WTC11 (cell line): ENCODE measurements around the gene TAL1. TPM values are rescaled to one million over a fixed set of nuclear protein-coding genes. Genes with fewer than 3 reads are reported as not detected.
A peak's percentile ranks its signal among the peaks of the same experiment; 100 is the strongest.

Experiments used
- ATAC-seq: fragments of 200-7000 bp; cut with Tn5 transposase; 2 replicates; pipeline ENCODE4 v1.10.0; 2021; ENCODE audit warnings: mild to moderate bottlenecking, moderate library complexity
- CTCF ChIA-PET: fragments of 300-600 bp; sonication (Branson Sonifier 250); formaldehyde crosslinking; loops from one replicate; lab custom pipeline; 2021; ENCODE audit warnings: antibody characterized with exemption; lab: Charles Lee
- POLR2A ChIA-PET: fragments of 350-600 bp; sonication (Branson Sonifier 250); formaldehyde crosslinking; loops from one replicate; lab custom pipeline; 2021; ENCODE audit warnings: antibody characterized with exemption; lab: Charles Lee
- DNase-seq: peaks from one replicate; pipeline ENCODE4 v3.0.0; 2021; ENCODE audit warnings: low spot score
- H3K27ac Mint-ChIP-seq: 2 replicates; pipeline ENCODE4 v1.8.0; 2021; ENCODE audit warnings: mixed read lengths
- H3K27me3 Mint-ChIP-seq: 2 replicates; pipeline ENCODE4 v1.8.0; 2021; ENCODE audit warnings: low read depth, mild to moderate bottlenecking, moderate library complexity, mixed read lengths
- H3K36me3 Mint-ChIP-seq: 2 replicates; pipeline ENCODE4 v1.8.0; 2021; ENCODE audit warnings: mixed read lengths
- H3K4me1 Mint-ChIP-seq: 2 replicates; pipeline ENCODE4 v1.8.0; 2022; ENCODE audit warnings: mixed read lengths
- H3K4me3 Mint-ChIP-seq: 2 replicates; pipeline ENCODE4 v1.8.0; 2021; ENCODE audit warnings: mild to moderate bottlenecking, moderate library complexity, mixed read lengths
- H3K9me3 Mint-ChIP-seq: 2 replicates; pipeline ENCODE4 v1.8.0; 2021; ENCODE audit warnings: mixed read lengths
- ATF3 ChIP-seq: sonication (generic); formaldehyde crosslinking; conservative IDR thresholded peaks from 2 replicates; pipeline ENCODE4 v1.8.1; 2022; ENCODE audit warnings: mild to moderate bottlenecking, missing genetic modification reagents
- E2F1 ChIP-seq: sonication (generic); formaldehyde crosslinking; IDR thresholded peaks from 2 replicates; pipeline ENCODE4 v1.8.0; 2022; ENCODE audit warnings: mild to moderate bottlenecking, missing genetic modification reagents
- E2F5 ChIP-seq: sonication (generic); formaldehyde crosslinking; IDR thresholded peaks from 2 replicates; pipeline ENCODE4 v1.8.1; 2022; ENCODE audit warnings: mild to moderate bottlenecking, moderate library complexity, missing genetic modification reagents
- ELF4 ChIP-seq: sonication (generic); formaldehyde crosslinking; IDR thresholded peaks from 2 replicates; pipeline ENCODE4 v1.8.1; 2022; ENCODE audit warnings: low read depth, mild to moderate bottlenecking, moderate library complexity, missing genetic modification reagents
- FOXP1 ChIP-seq: sonication (generic); formaldehyde crosslinking; IDR thresholded peaks from 2 replicates; pipeline ENCODE4 v1.8.0; 2022; ENCODE audit warnings: missing genetic modification reagents, mild to moderate bottlenecking, moderate library complexity, borderline replicate concordance
- GTF2I ChIP-seq: fragments of 250-450 bp; sonication (Bioruptor Pico); conservative IDR thresholded peaks from 2 replicates; pipeline ENCODE4 v1.4.0; 2021; ENCODE audit warnings: mild to moderate bottlenecking
- IRF1 ChIP-seq: sonication (generic); formaldehyde crosslinking; IDR thresholded peaks from 2 replicates; pipeline ENCODE4 v1.8.0; 2023; ENCODE audit warnings: missing genetic modification reagents
- JAZF1 ChIP-seq: fragments of 250-450 bp; sonication (Bioruptor Pico); IDR thresholded peaks from 2 replicates; pipeline ENCODE4 v1.9.0; 2021; ENCODE audit warnings: moderate library complexity, mild to moderate bottlenecking, inconsistent platforms
- JUN ChIP-seq: sonication (generic); formaldehyde crosslinking; IDR thresholded peaks from 2 replicates; pipeline ENCODE4 v1.8.0; 2023; ENCODE audit warnings: mild to moderate bottlenecking, missing genetic modification reagents
- MAX ChIP-seq: sonication (generic); formaldehyde crosslinking; IDR thresholded peaks from 2 replicates; pipeline ENCODE4 v1.8.0; 2022; ENCODE audit warnings: mild to moderate bottlenecking, missing genetic modification reagents
- MYBL2 ChIP-seq: sonication (generic); formaldehyde crosslinking; IDR thresholded peaks from 2 replicates; pipeline ENCODE4 v1.8.1; 2023; ENCODE audit warnings: mild to moderate bottlenecking, moderate library complexity, missing genetic modification reagents
- NR2C2 ChIP-seq: sonication (generic); formaldehyde crosslinking; IDR thresholded peaks from 2 replicates; pipeline ENCODE4 v1.8.0; 2022; ENCODE audit warnings: mild to moderate bottlenecking, missing genetic modification reagents
- RORB ChIP-seq: fragments of 250-450 bp; sonication (Bioruptor Pico); IDR thresholded peaks from 2 replicates; pipeline ENCODE4 v1.9.0; 2021; ENCODE audit warnings: mild to moderate bottlenecking
- SMAD3 ChIP-seq: sonication (generic); formaldehyde crosslinking; IDR thresholded peaks from 2 replicates; pipeline ENCODE4 v1.8.0; 2022; ENCODE audit warnings: missing genetic modification reagents, mild to moderate bottlenecking, borderline replicate concordance
- SOX15 ChIP-seq: fragments of 250-450 bp; sonication (Bioruptor Pico); IDR thresholded peaks from 2 replicates; pipeline ENCODE4 v1.9.0; 2021; ENCODE audit warnings: mild to moderate bottlenecking
- TP53 ChIP-seq: sonication (generic); formaldehyde crosslinking; IDR thresholded peaks from 2 replicates; pipeline ENCODE4 v1.8.1; 2023; ENCODE audit warnings: mild to moderate bottlenecking, missing genetic modification reagents
- ZMAT4 ChIP-seq: fragments of 250-450 bp; sonication (Bioruptor Pico); IDR thresholded peaks from 2 replicates; pipeline ENCODE4 v1.9.0; 2021; ENCODE audit warnings: mild to moderate bottlenecking
- ZNF232 ChIP-seq: sonication (generic); formaldehyde crosslinking; IDR thresholded peaks from 2 replicates; pipeline ENCODE4 v1.8.0; 2022; ENCODE audit warnings: mild to moderate bottlenecking, missing genetic modification reagents
- total RNA-seq: library from RNA; stranded (reverse); gene quantifications from 3 replicates; pipeline ENCODE4 v1.2.3, GENCODE V29; 2021

The TAL1 gene
- total RNA-seq, 1 experiment from 2014 or later, result 0.63 TPM

GRCh38 chr1:47230692-47231300 lies 1.2 kb downstream of the TAL1 start:
- DNase-seq (no peak), ATAC-seq (peak; percentile 29)
- Mint-ChIP-seq H3K4me3 (peak overlapping the region; percentile 69), H3K36me3 (no peaks in the 10 kb centered on the region), H3K4me1 (peaks cover 71% of the 10 kb centered on the region), H3K27ac (no peak overlapping the region), H3K27me3 (peaks cover 100% of the 10 kb centered on the region), H3K9me3 (no peaks in the 10 kb centered on the region)
- ChIA-PET CTCF (interaction anchor here (1.0 to 1.5 kb wide), 4 partner anchors 34 to 207 kb away, joined by 3 to 13 read pairs (median 4); no protein-coding TSS in a partner anchor), POLR2A (no interaction called here)
- TF ChIP-seq IRF1 (CRISPR knock-in tag), result no peak
- TF ChIP-seq JAZF1 (CRISPR knock-in tag), result no peak
- 0 out of 2 replicates have a peak, but pooled peaks have one; percentile 9 for TF ChIP-seq FOXP1
- no peak for TF ChIP-seq E2F1 (CRISPR knock-in tag)
- no peak for TF ChIP-seq TP53 (CRISPR knock-in tag)
- TF ChIP-seq E2F5 (CRISPR knock-in tag), result 0 out of 2 replicates have a peak, but pooled peaks have one; percentile 31
- no peak for TF ChIP-seq MYBL2
- TF ChIP-seq GTF2I (CRISPR knock-in tag), result no peak
- TF ChIP-seq ZNF232, result no peak
- no peak for TF ChIP-seq RORB (CRISPR knock-in tag)
- TF ChIP-seq SMAD3 (CRISPR knock-in tag), result no peak
- no peak for TF ChIP-seq MAX

- Mint-ChIP-seq H3K9me3 (no peaks in the 10 kb centered on the region), H3K36me3 (no peaks in the 10 kb centered on the region), H3K4me3 (peak overlapping the region; percentile 69), H3K4me1 (peaks cover 68% of the 10 kb centered on the region), H3K27me3 (peaks cover 96% of the 10 kb centered on the region), H3K27ac (no peak overlapping the region)
- TF ChIP-seq ELF4 (CRISPR knock-in tag) (no peak), ATF3 (CRISPR knock-in tag) (no peak), E2F1 (CRISPR knock-in tag) (no peak), SOX15 (CRISPR knock-in tag) (no peak), NR2C2 (CRISPR knock-in tag) (no peak), JUN (CRISPR knock-in tag) (no peak), ZNF232 (no peak), ZMAT4 (CRISPR knock-in tag) (no peak)
- ChIA-PET POLR2A (no interaction called here), CTCF (interaction anchor here (1.0 to 3.9 kb wide), 7 partner anchors 33 to 207 kb away, joined by 3 to 25 read pairs (median 5); no protein-coding TSS in a partner anchor)
- ATAC-seq (no peak), DNase-seq (no peak)
Measured at GRCh38 chr1:47229886-47230691, 1.9 kb downstream of the TAL1 start.
